Astrocyte of the hippocampus (primary cell): Measurements from ENCODE around the gene ICAM5.

ENCODE experiments used
- DNase-seq: peaks from one replicate; pipeline ENCODE4 v3.0.0; 2011; ENCODE audit warnings: low read depth, low spot score

Gene ICAM5

GRCh38 chr19:10292206-10292788 lies 2.5 kb downstream of the ICAM5 start:
- DNase-seq: peak; percentile 75

GRCh38 chr19:10292789-10293636 lies 3.3 kb downstream of the ICAM5 start:
- no peak for DNase-seq

GRCh38 chr19:10293637-10294367 lies 4.0 kb downstream of the ICAM5 start:
- DNase-seq: no peak

- DNase-seq: no peak
These were observed 4.6 kb downstream of the ICAM5 start for GRCh38 chr19:10294368-10294697.

GRCh38 chr19:10295305-10295846 lies 5.6 kb downstream of the ICAM5 start:
- DNase-seq: peak; percentile 44

- peak; percentile 35 for DNase-seq
These were observed 6.3 kb downstream of the ICAM5 start for GRCh38 chr19:10295847-10296591.

GRCh38 chr19:10299545-10300458 lies 10.1 kb downstream of the ICAM5 start:
- DNase-seq: no peak

- no peak for DNase-seq
These were observed 15.5 kb downstream of the ICAM5 start for GRCh38 chr19:10305139-10305806.

- no peak for DNase-seq
These were observed 16.6 kb downstream of the ICAM5 start for GRCh38 chr19:10306327-10306726.

- no peak for DNase-seq
These were observed 19.7 kb downstream of the ICAM5 start, which contains the start of gene ZGLP1 for GRCh38 chr19:10309423-10309822. Gene ZGLP1, minus strand, starts transcription at chr19:10309815.

GRCh38 chr19:10315335-10316214 lies 25.8 kb downstream of the ICAM5 start, which contains the start of gene FDX2:
Gene FDX2, minus strand, starts transcription at chr19:10316015. Its CDS starts 19 bp downstream, at chr19:10315996.
- DNase-seq: peak; percentile 91

- no peak for DNase-seq
These were observed 26.7 kb downstream of the ICAM5 start for GRCh38 chr19:10316229-10317044.

- DNase-seq: no peak
These were observed 27.5 kb downstream of the ICAM5 start for GRCh38 chr19:10317045-10317856.

- no peak for DNase-seq
These were observed 28.2 kb downstream of the ICAM5 start for GRCh38 chr19:10317857-10318462.

GRCh38 chr19:10318807-10319682 lies 29.3 kb downstream of the ICAM5 start:
- no peak for DNase-seq
